K562 (cell line): ENCODE data around the gene DPP8. TPM values are rescaled to one million over a fixed set of nuclear protein-coding genes. Genes with fewer than 3 reads are reported as not detected.

Experiments
- CCNT2 ChIP-seq: IDR thresholded peaks from 2 replicates; pipeline ENCODE4 v1.6.1; 2011; ENCODE audit warnings: borderline replicate concordance, low read depth, mild to moderate bottlenecking, moderate library complexity, mixed read lengths, low read length; ENCODE audit not compliant: insufficient read length; ENCODE audit errors: extremely low read depth
- DIDO1 ChIP-seq: fragments of 450-650 bp; IDR thresholded peaks from 2 replicates; pipeline ENCODE4 v1.6.1; 2016; ENCODE audit warnings: low read depth, missing biosample characterization, missing genetic modification characterization
- ETV5 ChIP-seq: sonication (generic); formaldehyde crosslinking; IDR thresholded peaks from 2 replicates; pipeline ENCODE4 v1.4.0; 2020; ENCODE audit warnings: low read depth, mild to moderate bottlenecking, missing genetic modification reagents
- EZH2 ChIP-seq: IDR thresholded peaks from 2 replicates; pipeline ENCODE4 v1.6.1; 2012; ENCODE audit warnings: low read depth, mild to moderate bottlenecking, inconsistent platforms, low read length, borderline replicate concordance
- FOXJ2 ChIP-seq: fragments of 200-800 bp; sonication (Bioruptor generic); IDR thresholded peaks from 2 replicates; pipeline ENCODE4 v1.6.1; 2016; ENCODE audit warnings: missing genetic modification characterization, missing compliant biosample characterization
- FOXK2 ChIP-seq, 2 experiments: fragments of 450-650 bp; IDR thresholded peaks in 1 of 2; conservative IDR thresholded peaks in 1 of 2; 2 replicates each; pipeline ENCODE4 v1.6.1; 2016; ENCODE audit warnings: low read depth in 2 of 2, mild to moderate bottlenecking in 1 of 2
- FUS ChIP-seq: fragments of 200-400 bp; formaldehyde crosslinking; optimal IDR thresholded peaks from 2 replicates; pipeline ENCODE3; 2017; ENCODE audit warnings: low read depth, low read length
- GATAD2B ChIP-seq: fragments of 450-650 bp; IDR thresholded peaks from 2 replicates; pipeline ENCODE4 v1.6.1; 2017; ENCODE audit warnings: mild to moderate bottlenecking, borderline replicate concordance
- HDAC6 ChIP-seq: IDR thresholded peaks from 2 replicates; pipeline ENCODE4 v1.6.1; 2012; ENCODE audit warnings: low read depth, mild to moderate bottlenecking, control low read depth, inconsistent platforms, low read length, moderate library complexity
- KDM1A ChIP-seq, 2 experiments: fragments of 450-650 bp; IDR thresholded peaks; 2 replicates each; pipeline ENCODE4 v1.6.1; 2016; ENCODE audit warnings: mild to moderate bottlenecking in 2 of 2
- MTA2 ChIP-seq: fragments of 450-650 bp; IDR thresholded peaks from 2 replicates; pipeline ENCODE4 v1.6.1; 2016; ENCODE audit warnings: low read depth
- NR2C1 ChIP-seq, 2 experiments: fragments of 450-650 bp; IDR thresholded peaks; 2 replicates each; pipeline ENCODE4 v1.6.1; 2017; ENCODE audit warnings: mild to moderate bottlenecking in 2 of 2, antibody characterized with exemption in 1 of 2, inconsistent platforms in 1 of 2, missing compliant biosample characterization in 1 of 2, missing genetic modification characterization in 1 of 2
- RBM39 ChIP-seq: fragments of 200-400 bp; formaldehyde crosslinking; optimal IDR thresholded peaks from 2 replicates; pipeline ENCODE3; 2018; ENCODE audit warnings: low read depth, low read length
- SPI1 ChIP-seq: IDR thresholded peaks from 2 replicates; pipeline ENCODE4 v1.6.1; 2011; ENCODE audit warnings: low read depth, low read length, control low read depth, borderline replicate concordance
- SRSF7 ChIP-seq: fragments of 200-400 bp; formaldehyde crosslinking; optimal IDR thresholded peaks from 2 replicates; pipeline ENCODE3; 2017; ENCODE audit warnings: mild to moderate bottlenecking, low read depth, low read length
- YBX1 ChIP-seq: fragments of 450-650 bp; IDR thresholded peaks from 2 replicates; pipeline ENCODE4 v1.7.1; 2016; ENCODE audit warnings: mild to moderate bottlenecking
- ZNF586 ChIP-seq: fragments of 450-650 bp; formaldehyde crosslinking; conservative IDR thresholded peaks from 2 replicates; pipeline ENCODE4 v1.4.0; 2020; ENCODE audit warnings: mild to moderate bottlenecking, moderate library complexity
- polyA plus RNA-seq, 8 experiments: library from polyadenylated mRNA; depleted of rRNA in 4 of 8; stranded (reverse) in 5 of 8; unstranded in 3 of 8; fragments of >200 nt; fragmentation: Nextera tagmentation in 2 of 8; fragmentation: Illumina TruSeq in 1 of 8; extraction: Ambion mirVana in 2 of 8; extraction: Trizol in 1 of 8; gene quantifications; 2 replicates each; pipeline versions ENCODE4 v1.2.1 to v1.2.3, GENCODE V29; 2011 to 2014; ENCODE audit warnings: inconsistent platforms in 1 of 8, missing spikeins in 1 of 8
- total RNA-seq, 7 experiments: library from RNA; depleted of rRNA in 6 of 7; stranded (reverse); fragments of >200 nt in 6 of 7; fragmentation: Illumina TruSeq in 2 of 7; extraction: Trizol in 2 of 7; gene quantifications; 2 replicates each; pipeline versions ENCODE4 v1.2.1 to v1.2.3, GENCODE V29; 2011 to 2021; ENCODE audit warnings: low replicate concordance in 1 of 7
- TF ChIP-seq, protein P1 (sequence below): sonication (generic); formaldehyde crosslinking; IDR thresholded peaks from 2 replicates; pipeline ENCODE4 v1.8.0; 2023; ENCODE audit warnings: mild to moderate bottlenecking, missing genetic modification reagents
- TF ChIP-seq, protein P2 (sequence below): fragments of 200-800 bp; sonication (Bioruptor generic); IDR thresholded peaks from 2 replicates; pipeline ENCODE4 v1.6.1; 2017; ENCODE audit warnings: missing genetic modification characterization, missing compliant biosample characterization
- TF ChIP-seq, protein P3 (sequence below): fragments of 450-650 bp; formaldehyde crosslinking; IDR thresholded peaks from 2 replicates; pipeline ENCODE4 v1.4.0; 2020; ENCODE audit warnings: mild to moderate bottlenecking, moderate library complexity
- TF ChIP-seq, protein P4 (sequence below): fragments of 250-450 bp; sonication (Bioruptor Pico); IDR thresholded peaks from 2 replicates; pipeline ENCODE4 v1.5.0; 2021; ENCODE audit warnings: mild to moderate bottlenecking, borderline replicate concordance

The DPP8 gene
- total and polyA plus RNA-seq, 9 of the 15 experiments (the other 6 are each of a cell fraction or from before 2014, with no cell fraction given) = 5.5 to 36.7 (median 20.7) TPM

DNA sequence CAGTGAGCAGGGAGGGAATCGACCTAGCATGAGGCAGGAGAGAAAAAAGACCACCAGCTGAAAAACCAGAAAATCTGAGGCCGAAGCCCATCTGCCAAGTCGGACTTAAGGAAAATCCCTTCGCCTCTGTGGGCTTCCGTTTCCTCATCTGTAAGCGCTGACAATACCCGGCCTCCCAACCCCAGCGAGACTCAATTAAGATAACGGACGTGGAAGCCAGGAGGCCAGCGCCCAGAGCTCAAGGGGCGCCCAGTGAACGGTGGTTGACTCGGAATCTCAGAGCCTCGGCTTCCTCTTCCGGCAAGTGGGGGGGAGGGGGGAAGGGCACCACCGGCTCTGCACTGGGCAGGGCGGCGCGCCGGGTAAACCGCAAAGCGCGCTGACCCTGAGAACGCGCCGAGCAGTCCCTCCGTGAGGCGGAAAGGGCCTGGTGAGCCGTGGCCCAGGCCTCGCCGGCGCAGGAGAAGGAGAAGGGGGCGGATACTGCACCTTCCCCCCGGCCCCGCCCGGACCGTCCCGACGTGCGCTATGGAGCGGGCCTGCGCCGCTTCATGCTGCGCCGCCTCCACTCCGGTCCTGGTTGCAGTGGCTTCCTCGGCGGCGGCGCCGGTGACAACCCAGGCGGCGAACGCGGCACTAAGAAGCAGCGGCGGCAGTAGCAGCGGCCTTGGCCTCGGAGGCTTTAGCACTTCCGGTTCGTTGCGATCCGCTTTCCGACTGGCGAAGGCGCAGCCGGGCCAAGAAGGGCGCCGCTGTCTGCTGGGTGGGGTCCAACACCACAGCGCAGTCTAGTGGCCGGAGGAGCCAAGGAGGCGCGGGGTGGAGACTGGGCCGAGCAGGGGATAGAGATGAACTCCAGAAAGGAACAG is at the start of gene DPP8 (continued):
- TF ChIP-seq MTA2 = no peak
- TF ChIP-seq ETV5 (CRISPR knock-in tag) = peak; percentile 72
- no peak for TF ChIP-seq HDAC6
- TF ChIP-seq DIDO1 (tag) = peak; percentile 80
- TF ChIP-seq FOXJ2 (tag) = no peak
- TF ChIP-seq, protein P1, sequence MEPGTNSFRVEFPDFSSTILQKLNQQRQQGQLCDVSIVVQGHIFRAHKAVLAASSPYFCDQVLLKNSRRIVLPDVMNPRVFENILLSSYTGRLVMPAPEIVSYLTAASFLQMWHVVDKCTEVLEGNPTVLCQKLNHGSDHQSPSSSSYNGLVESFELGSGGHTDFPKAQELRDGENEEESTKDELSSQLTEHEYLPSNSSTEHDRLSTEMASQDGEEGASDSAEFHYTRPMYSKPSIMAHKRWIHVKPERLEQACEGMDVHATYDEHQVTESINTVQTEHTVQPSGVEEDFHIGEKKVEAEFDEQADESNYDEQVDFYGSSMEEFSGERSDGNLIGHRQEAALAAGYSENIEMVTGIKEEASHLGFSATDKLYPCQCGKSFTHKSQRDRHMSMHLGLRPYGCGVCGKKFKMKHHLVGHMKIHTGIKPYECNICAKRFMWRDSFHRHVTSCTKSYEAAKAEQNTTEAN (CRISPR knock-in tag) = peak; percentile 54; the same call in 1 of the 2 replicates
- TF ChIP-seq ZNF586 (CRISPR knock-in tag) = no peak
- TF ChIP-seq, protein P2, sequence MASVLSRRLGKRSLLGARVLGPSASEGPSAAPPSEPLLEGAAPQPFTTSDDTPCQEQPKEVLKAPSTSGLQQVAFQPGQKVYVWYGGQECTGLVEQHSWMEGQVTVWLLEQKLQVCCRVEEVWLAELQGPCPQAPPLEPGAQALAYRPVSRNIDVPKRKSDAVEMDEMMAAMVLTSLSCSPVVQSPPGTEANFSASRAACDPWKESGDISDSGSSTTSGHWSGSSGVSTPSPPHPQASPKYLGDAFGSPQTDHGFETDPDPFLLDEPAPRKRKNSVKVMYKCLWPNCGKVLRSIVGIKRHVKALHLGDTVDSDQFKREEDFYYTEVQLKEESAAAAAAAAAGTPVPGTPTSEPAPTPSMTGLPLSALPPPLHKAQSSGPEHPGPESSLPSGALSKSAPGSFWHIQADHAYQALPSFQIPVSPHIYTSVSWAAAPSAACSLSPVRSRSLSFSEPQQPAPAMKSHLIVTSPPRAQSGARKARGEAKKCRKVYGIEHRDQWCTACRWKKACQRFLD (CRISPR knock-in tag) = no peak
- TF ChIP-seq YBX1 = no peak
- TF ChIP-seq, protein P3, sequence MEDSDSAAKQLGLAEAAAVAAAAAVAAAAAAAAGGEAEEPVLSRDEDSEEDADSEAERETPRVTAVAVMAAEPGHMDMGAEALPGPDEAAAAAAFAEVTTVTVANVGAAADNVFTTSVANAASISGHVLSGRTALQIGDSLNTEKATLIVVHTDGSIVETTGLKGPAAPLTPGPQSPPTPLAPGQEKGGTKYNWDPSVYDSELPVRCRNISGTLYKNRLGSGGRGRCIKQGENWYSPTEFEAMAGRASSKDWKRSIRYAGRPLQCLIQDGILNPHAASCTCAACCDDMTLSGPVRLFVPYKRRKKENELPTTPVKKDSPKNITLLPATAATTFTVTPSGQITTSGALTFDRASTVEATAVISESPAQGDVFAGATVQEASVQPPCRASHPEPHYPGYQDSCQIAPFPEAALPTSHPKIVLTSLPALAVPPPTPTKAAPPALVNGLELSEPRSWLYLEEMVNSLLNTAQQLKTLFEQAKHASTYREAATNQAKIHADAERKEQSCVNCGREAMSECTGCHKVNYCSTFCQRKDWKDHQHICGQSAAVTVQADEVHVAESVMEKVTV (CRISPR knock-in tag) = no peak
- 0 out of 4 replicates have a peak, but pooled peaks have one; percentile 12 to 18 for TF ChIP-seq FOXK2 (conservative IDR thresholded peaks at IDR 0.05 in 1 of 2, IDR thresholded peaks at IDR 0.05 in 1 of 2; ENCODE audit: low read depth in 2 of 2)
- TF ChIP-seq, protein P4, sequence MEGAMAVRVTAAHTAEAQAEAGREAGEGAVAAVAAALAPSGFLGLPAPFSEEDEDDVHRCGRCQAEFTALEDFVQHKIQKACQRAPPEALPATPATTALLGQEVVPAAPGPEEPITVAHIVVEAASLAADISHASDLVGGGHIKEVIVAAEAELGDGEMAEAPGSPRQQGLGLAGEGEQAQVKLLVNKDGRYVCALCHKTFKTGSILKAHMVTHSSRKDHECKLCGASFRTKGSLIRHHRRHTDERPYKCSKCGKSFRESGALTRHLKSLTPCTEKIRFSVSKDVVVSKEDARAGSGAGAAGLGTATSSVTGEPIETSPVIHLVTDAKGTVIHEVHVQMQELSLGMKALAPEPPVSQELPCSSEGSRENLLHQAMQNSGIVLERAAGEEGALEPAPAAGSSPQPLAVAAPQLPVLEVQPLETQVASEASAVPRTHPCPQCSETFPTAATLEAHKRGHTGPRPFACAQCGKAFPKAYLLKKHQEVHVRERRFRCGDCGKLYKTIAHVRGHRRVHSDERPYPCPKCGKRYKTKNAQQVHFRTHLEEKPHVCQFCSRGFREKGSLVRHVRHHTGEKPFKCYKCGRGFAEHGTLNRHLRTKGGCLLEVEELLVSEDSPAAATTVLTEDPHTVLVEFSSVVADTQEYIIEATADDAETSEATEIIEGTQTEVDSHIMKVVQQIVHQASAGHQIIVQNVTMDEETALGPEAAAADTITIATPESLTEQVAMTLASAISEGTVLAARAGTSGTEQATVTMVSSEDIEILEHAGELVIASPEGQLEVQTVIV (CRISPR knock-in tag) = no peak
- peak; percentile 46 for TF ChIP-seq FUS
- no peak for TF ChIP-seq EZH2
- peak; percentile 61 to 70; a peak in 3 of 4 replicates for TF ChIP-seq KDM1A (IDR thresholded peaks at IDR 0.05)
- TF ChIP-seq GATAD2B = no peak; the same call in 1 of the 2 replicates
- peak; percentile 71 for TF ChIP-seq RBM39
- peak; percentile 50; the same call in 1 of the 2 replicates for TF ChIP-seq SPI1
- TF ChIP-seq CCNT2 = no peak
- no peak for TF ChIP-seq SRSF7
- peak; percentile 97 for TF ChIP-seq NR2C1 (IDR thresholded peaks at IDR 0.05)
- peak; percentile 98 for TF ChIP-seq NR2C1 (tag; IDR thresholded peaks at IDR 0.05)
